ENCODE measurements around the gene CLNK.

Gene CLNK

DNA sequence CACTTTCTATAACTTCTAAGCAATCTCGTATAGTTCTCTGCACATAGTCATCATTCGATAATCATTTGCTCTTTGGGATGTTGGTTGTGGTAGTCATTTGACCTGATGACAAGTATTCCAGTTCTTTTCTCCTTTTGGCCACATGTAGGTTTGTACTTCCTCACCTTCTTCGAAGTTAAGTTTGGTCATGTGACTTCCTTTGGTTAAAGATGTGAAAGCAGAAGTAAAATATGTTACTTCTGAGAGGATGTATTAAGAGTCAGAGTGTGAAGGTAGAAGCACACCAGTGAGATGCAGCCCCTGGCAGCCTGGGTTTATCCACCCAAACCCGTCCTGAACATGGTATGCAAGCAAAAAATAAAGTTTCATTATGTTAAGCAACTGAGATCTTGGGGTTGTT is 178.5 kb downstream of the CLNK start:
- DNase-seq (ENCODE audit: low read depth in 2 of 2): no peak

DNA sequence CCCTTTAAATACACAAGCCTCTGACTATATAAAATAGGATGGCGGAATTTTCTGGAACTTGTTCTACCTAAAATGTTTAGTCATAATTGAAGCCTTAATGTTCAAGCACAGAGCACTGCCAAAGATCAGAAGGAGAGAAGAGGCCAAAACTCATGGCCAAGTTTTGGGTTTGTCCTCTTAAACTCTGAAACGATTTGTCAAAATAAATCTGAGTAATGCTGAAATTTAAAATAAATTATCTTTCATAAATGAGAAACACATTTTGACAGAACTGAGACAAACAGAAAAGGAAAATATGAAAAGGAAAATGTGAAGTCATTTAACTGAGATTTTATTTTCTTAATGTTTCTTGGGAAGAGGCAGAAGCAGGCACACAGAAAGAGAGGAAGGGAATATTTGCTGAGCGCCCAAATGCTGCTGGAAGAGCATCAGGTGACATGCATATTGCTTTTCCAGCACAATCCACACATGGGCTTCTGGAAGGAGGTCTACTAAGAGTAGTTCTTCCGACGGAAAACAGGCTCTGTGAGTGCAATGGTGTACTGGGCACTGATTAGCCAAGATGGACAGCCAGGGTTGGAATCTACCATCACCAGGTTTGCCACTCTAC is 179.9 kb downstream of the CLNK start:
- no peak for DNase-seq (ENCODE audit: low read depth in 2 of 2)

DNA sequence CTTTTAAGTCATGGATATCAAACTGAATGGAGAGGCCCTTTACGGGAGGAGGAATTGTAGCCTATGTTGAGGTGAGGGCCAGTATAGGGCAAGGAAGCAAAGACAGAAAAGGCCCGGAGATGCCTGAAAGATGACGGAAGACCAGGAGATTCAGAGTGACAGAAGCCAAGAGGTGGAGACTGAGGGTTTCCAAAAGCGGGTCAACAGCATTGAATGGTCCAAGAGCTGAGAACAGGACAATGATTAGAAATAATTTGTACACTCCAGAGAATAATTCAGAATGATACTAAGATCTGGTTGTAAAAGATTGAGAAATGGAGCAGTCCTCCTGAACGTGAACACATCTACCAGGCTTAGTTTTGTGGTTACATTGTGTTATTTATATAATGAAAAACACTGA is 181.9 kb downstream of the CLNK start:
- no peak for DNase-seq (ENCODE audit: low read depth in 2 of 2)

DNA sequence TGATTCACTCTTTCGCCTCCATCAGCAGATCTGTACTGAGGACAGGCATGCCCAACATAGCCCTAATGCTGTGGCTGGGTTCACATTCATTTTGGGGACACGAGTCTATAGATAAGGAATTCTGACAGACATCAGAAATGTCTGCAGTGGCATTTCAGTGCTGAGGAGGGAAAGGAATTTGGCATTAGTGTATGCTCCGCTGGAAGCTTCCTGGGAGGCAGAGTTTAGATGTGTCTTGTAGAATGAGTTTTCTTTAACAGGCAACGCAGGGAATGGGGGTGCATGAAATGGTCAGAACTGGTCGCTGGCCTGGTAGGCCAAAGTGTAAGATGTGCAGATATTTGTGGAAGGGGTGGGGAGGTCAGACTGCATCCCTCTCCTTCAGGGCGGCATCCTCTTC is 183.8 kb downstream of the CLNK start:
- DNase-seq (ENCODE audit: low read depth in 2 of 2): no peak

DNA sequence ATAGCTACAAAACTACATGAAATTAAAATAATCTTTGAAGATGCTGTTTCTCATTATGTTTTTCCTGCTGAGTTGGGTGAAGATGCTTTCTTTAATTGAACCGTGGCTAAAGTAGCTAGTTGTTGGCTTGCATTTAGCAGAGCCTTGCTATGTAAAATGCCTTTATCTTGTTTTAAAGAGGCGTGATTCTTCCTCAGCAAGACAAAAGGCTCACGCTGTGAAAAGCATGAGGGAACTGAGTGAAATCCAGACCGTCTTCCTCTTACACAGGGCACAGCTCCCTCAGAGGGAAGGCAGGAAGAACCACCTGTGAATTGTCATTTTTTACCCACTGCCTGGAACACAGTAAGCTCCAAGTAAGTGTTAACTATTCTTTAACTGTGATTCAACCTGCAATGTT is 188.4 kb downstream of the CLNK start:
- DNase-seq (ENCODE audit: low read depth in 2 of 2): no peak

DNA sequence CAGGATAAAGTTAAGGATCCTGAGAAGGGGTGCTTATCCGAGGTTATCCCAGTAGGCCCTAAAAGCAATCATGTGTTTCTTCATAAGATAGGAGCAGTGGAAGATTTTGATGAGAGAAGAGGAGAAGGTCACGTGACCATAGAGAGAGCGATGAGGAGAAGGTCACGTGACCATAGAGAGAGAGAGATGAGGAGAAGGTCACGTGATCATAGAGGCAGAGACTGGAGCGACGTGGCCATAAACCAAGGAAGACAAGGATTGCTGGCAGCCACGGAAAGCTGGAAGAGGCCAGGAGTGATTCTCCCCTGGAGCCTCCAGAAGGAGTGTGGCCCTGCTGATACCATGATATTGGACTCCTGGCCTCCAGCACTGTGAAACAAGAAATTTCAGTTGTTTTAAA is 188.9 kb downstream of the CLNK start:
- no peak for DNase-seq (ENCODE audit: low read depth in 2 of 2)

DNA sequence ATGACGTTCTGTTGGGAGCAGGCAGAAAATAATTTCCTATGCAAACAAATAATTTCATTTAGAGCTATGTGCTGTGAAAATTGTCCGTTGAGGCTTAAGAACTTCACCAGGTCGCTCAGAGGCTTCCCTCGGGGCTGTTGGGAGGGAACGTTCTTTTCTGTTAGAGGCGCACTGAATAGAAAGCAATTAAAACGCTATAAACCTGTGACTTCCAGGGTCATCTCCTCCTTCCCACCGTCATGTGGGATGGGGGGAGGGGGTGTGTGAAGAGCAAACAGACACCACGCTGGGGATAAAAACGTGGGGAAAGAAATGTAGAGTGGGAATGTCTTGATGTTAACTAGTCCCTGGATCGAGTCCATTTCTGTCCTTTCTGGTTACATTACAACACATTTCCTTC is 192.1 kb downstream of the CLNK start:
- DNase-seq (ENCODE audit: low read depth in 2 of 2): no peak

DNA sequence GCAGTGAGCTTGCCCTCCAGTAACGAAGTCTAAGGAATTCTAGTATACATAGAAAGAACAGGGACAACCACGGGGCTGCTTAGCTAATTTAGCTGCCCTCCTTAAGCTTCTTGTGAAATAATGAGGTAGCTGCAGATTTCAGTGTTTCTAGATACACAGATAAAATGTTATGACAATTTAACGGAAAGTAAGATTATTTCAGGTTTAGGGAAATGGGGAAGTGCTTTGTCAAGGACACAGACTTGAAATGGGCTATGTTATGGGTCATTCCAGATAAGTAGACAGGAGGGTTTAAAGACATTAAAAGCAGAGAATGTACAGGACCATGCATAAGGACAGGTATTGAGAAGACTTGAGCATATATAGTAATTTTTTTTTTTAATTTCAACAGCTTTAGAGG is 193.2 kb downstream of the CLNK start:
- DNase-seq (ENCODE audit: low read depth in 2 of 2): no peak

DNA sequence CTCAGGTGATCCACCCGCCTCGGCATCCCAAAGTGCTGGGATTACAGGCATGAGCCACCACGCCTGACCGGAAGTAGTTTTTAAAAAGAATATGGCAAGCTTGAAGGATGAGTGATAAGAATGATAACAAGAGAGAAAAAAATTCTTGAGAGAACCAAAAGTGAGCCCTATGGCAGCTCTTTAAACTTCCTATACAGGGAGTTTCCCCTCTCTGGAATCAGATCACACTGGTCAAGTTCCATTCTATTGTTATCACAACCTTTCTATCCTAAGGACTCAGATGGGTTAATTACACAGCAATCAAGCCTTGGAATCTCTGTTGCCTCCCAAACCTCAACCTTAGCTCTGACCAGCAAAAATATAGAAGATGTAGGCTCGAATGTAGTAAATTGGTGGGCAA is 193.6 kb downstream of the CLNK start:
- DNase-seq (ENCODE audit: low read depth in 2 of 2): no peak

DNA sequence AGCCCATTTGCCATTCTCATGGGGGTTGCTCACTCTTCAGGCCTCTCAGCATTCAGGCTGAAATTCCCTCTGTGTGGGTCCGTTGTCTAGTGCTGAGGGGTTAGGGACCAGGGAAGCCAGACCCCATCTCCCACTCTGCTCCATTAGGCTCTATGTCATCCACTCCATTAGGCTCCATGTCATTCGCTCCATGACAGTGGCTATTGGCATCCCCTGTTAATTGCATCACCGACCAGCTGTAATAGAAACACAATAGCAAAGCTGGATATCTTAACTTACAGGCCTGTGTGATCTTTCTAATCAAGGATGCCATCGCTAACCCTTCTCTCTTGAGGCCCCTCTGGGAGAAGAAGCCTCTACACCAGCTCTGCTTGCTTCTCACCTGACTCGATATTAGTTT is 201.7 kb downstream of the CLNK start:
- DNase-seq (ENCODE audit: low read depth in 2 of 2): no peak

DNA sequence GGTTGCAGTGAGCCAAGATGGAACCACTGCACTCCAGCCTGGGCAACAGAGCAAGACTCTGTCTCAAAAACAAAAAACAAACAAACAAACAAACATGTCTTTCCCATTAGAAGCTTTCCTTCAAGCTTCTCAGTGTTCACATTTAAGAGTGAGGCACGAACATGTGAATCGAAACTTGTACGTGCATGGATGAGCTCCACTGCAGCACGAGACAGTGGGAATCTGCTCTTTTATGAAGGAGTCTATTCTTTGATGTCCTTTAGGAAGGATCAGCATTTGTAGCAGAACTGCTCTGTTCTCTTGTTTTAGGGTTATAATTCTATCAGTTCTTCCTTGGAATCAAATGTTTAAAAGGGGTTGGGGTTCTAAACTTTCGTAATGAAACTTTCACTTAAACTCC is 204.0 kb downstream of the CLNK start:
- no peak for DNase-seq (ENCODE audit: low read depth in 2 of 2)

DNA sequence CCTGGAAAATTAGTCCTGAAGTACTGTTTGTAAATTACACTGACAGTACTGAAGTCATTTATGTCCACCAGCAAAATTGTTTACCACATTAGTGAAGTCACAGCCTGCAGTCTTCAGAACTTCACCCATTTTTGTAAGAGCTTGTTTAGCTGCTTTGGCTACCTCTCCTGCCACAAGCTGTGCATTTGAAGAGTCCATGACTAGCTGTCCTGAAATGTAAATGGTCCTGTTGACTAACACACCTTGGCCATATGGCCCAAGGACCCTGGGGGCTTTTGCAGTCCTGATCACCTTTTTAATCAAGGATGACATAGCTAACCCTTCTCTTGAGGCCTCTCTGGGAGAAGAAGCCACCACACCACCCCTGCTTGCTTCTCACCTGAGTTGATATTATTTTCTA is 205.9 kb downstream of the CLNK start:
- DNase-seq (ENCODE audit: low read depth in 2 of 2): no peak

DNA sequence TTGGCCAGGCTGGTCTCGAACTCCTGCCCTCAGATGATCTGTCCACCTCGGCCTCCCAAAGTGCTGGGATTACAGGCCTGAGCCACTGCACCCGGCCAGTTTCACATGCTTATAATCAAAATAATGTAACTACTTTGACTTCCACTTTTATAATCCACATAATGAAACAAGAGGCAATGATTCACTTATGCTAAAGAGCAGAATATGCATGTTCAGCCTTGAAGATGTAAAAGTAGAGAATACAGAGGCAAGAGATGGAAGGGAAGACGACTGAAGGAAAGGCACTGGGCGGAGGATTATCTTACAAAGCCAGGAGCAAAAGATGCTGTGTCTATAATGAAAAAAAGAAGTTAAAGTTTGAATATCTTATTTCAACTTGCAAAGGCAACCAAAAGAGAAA is 214.1 kb downstream of the CLNK start:
- DNase-seq (ENCODE audit: low read depth in 2 of 2): no peak

DNA sequence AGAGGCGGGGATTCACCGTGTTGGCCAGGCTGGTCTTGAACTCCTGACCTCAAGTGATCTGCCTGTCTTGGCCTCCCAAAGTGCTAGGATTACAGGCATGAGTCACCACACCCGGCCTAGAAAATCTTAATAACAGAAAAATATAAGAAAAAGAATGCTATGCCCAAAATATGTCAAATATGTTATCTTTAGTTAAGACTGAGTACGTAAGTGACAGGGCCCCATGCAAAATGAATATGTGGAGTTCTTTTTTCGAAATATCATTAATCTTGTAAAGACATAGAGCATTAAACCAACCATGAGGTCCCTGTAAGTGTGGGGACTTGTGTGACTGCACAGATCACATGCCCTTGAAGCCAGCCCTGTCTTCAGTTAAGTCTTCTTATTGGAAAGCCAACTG is 218.4 kb downstream of the CLNK start:
- no peak for DNase-seq (ENCODE audit: low read depth in 2 of 2)

DNA sequence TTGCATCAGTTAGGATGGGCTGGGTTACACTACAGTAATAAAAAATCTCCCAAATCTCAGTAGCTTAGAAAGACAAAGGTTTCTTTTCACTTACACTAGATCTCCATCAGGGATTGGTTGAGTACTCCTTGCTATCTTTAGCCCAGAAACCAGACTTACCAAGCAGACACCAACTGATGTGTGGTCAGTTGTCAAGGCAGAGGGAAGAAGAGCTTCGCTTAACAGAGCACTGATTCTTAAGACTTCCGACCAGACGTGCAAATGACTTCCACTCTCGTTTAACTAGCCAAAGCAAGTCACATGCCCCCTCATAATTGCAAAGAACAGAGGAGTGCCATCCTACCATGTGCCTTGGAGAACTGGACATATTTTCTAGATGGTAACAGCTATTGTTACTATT is 221.7 kb downstream of the CLNK start:
- no peak for DNase-seq (ENCODE audit: low read depth in 2 of 2)

DNA sequence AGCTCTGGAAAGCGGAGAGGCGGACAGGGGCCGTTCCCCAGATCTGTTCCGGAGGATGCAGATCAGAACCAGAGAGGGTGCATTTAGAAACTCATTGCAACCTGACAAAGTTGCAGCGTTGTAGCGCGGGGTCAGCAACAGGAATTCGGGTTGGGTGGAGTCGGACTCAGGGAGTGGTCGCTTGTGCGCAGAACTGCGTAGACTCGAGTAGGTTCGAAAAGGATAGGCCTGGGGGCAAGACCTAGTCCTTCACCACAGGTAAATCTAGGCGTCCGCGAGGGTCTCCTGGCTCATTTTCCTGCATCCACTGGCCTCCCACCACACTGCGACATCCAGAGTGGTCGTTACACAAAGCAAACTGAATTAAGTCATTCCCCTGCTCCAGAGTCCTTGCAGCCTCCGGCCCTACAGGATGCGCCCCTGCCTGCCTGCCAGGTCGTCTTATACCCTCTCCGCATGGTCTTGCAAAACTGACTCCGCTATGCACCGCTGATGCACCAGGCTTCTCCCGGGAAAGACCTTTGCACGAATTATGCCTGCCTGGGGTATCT is 222.6 kb downstream of the CLNK start:
- DNase-seq (ENCODE audit: low read depth in 2 of 2): no peak

DNA sequence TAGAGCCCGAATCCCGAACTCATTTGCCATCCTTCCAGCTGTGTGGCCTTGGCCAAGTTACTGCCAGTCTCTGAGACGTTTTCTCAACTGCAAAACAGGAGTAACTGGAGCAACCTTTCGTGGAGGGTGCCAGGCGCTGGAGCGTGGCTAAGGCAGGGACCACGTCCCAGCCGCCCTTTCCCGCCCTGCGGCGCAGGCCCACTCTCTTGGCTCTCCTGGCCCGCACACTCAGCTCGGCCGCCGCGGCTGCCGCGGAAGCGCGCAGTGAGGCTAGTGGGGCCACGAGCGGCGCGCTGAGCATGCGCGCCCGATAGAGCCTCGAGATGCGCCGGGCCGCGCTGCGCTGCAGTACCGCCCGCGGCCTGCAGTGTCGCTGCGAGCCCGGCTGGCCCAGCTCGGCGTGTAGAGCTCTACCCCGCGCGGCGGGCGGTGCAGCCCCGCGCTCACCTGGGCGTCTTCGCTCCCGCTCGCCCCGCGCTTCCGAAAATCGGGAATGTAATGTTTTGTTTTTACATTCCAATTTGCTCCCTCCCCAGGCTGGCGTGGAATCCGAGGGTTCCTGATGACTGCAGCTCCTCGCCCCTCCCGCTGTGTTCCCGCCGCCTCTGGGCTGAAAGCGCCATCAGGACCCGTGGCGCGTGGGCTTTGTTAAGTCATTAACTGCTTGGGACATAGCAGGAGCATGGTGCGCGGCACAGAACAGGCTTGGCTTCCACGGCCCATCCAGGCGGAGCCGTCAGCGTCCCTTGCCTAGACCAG is 223.3 kb downstream of the CLNK start:
- peak; percentile 46 to 60 for DNase-seq (ENCODE audit: low read depth in 2 of 2)

DNA sequence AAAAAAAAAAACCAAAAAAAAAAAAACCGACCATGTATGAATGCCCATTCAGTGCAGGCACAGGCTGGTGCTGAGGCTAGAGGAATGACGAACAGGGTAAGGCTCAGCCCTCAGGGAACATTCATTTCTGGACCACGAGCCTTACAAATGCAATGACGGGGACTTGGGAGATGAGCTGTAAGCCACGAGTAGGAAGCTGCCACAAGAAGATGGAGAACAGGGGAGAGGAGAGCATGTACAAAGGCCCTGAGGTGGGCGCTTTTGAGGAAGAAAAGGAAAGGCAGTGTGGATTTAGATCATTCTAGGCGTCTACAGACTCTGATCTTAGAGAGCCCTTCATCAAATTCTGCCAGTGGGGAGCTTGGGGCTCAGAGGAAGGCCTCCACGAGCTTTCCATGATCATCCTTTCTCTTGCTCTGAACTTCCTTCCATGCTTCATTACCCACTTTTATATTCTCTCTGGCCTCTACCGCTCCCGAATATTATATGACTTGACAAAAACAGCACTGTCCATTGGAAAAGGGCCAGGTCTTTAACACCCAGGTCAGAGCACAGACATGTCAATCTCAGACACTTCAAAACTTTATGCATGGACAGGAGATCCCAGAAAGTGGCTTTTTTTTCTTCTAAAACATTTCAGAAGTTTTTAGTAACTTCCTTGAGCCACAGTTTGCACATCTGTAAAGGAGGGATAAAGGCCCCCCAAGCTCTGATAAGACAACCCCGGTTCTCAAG is 224.1 kb downstream of the CLNK start:
- DNase-seq (ENCODE audit: low read depth in 2 of 2): no peak

DNA sequence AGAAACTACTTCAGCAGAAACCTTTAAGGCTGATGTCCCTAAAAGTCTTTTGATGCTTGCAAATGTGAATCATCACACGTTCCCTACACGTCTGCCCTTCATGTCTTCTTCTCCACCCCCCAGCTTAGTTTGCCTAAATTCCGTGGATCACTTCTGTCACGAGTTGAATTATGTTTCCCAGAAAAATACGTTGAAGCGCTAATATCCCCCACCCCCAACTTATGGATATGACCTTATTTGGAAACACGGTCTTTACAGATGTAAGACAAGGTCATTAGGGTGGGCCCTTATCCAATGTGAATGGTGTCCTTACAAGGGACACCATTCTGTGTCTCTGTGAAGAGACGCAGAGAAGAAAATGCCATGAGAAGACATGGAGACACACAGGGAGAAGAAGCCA is 225.3 kb downstream of the CLNK start:
- no peak for DNase-seq (ENCODE audit: low read depth in 2 of 2)

DNA sequence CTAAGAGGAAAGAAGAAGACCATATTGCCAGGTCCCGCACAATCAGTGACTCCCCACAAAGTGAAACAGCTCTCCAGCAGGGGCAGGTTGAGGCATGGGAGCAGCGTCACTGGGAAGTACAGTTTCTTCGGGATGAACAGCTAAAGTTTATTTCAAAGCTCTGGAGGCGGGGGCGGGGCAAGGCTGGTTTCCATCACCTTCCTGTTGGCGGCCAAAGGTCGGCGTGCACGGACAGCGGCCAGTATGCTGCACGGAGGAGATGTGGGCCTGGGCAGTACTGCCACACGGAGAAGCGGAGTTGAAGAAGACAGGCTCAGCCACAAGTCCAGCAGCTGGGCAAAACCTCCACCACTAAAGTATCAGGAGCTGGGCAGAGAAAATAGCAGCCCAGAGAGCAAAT is 226.4 kb downstream of the CLNK start:
- no peak for DNase-seq (ENCODE audit: low read depth in 2 of 2)

DNA sequence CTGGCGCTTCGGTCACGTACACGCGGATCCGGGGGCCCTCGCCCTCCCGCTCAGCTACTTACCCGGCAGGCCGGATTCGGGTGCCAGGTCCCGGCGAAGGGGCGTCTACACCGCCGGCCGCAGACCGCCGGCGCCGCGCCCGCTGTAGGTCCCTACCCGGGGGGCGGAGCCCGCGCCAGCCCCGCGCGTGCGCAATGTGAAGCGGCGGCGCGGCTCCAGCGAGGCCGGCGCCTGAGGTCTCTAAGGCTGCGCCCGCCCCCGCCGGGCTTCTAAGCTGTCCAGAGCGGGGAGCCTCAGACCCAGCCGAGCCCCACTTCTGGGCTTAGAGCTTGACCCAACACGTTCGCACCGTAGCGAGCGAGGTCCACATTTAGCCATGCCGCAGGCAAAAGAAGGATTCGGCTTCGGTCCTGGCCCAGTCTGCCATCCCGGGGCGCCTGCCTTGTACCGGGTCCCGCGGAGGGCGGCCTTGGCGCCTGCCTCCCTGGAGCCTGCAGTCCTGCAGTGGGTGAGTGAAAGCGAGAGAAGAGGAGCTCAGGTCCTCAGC is 227.2 kb downstream of the CLNK start, which contains the start of gene ZNF518B:
ZNF518B (minus strand) TSS at position 172 of the 547 bp plus-strand sequence. CDS start 11,098 bp downstream, outside the sequence.
- peak; percentile 44 to 63 for DNase-seq (ENCODE audit: low read depth in 2 of 2)

DNA sequence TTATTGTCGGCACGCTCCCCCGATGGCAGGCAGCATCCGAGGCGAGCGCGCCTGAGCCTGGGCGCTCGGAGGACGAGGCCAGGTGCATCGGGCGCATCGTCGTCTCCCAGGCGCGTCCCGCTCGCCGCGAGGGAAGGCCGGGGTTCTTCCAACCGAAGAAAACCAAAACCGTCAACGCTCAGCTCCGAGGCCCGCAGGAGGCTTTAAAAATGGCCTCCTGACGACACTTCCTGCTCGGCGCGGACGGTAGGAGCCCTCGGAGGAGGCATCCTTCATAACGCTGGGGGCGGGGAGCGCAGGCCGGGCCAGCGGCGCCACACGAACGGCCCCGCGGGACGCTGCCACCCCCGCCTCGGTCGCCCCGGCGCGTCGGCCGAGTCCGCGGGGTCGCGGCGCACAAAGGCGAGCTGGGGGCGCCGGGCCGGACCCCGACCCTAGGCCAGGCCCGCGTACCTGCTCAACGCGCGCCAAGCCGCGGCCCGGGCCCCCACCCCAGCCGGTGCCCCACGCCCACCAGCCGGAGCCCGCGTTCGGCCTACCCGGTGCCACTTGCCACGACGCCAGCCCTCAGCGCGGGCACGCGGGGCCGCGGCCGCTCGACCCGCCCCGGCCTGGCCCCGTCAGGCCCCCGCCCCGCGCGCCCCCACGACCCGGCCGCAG is 227.8 kb downstream of the CLNK start:
- peak in 1 of 2 experiments; percentile 49 for DNase-seq (ENCODE audit: low read depth in 2 of 2)

Data from stimulated activated CD4-positive, alpha-beta T cell treated with anti-CD3 and anti-CD28 coated beads, Interleukin-12 subunit alpha, Interleukin-12 subunit beta, amount 100 ng/mL, for 24 hours (primary cell).